Measurements from ENCODE around the gene CNTNAP2. TPM values are rescaled to one million over a fixed set of nuclear protein-coding genes. Genes with fewer than 3 reads are reported as not detected.

The CNTNAP2 gene
- total and polyA plus RNA-seq, 2 of the 8 experiments (the other 6 are each of a cell fraction or from before 2014, with no cell fraction given) = 27.9 to 71.0 TPM

DNA sequence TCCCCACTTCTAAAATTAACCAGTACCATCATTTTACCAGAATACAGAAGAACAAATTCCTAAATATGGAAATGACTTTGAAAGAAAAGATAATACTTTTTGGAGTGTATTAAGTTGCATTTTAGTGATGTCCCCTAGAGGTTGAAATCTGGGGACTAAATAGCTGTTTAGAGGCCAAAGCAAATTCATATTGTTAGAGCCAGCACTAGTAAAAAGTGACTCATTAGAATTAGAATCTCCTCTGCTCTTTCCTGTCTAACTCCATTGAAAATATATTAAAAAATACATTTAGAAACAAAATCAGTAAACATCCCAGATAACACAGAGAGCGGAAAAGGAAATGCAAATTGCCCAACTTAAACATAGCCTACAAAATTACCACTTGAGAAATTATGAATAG, 1284.3 kb downstream of the CNTNAP2 start:
- H4K91ac ChIP-seq (replicated peaks; ENCODE audit: insufficient read length, low read length) = no peak overlapping the region
- no peak overlapping the region for H2BK15ac ChIP-seq (ENCODE audit: low read length)
- H4K8ac ChIP-seq (ENCODE audit: extremely low read depth, insufficient read depth, low read length) = no peak overlapping the region
- no peak overlapping the region for H3K4ac ChIP-seq (replicated peaks; ENCODE audit: insufficient read length, low read depth, low read length)
- DNase-seq (ENCODE audit: low read depth in 1 of 2, low spot score in 2 of 2) (no peak), FAIRE-seq (no peak)
- H3K4me2 ChIP-seq (ENCODE audit: insufficient read depth in 1 of 2, low read depth in 2 of 2, low read length in 2 of 2) = no peak overlapping the region
- H2BK12ac ChIP-seq (ENCODE audit: low read depth, low read length) = no peak overlapping the region
- H2AK5ac ChIP-seq (ENCODE audit: low read depth, low read length) = no peak overlapping the region
- no peak overlapping the region for H3K23ac ChIP-seq (ENCODE audit: insufficient read length)
- no peak overlapping the region for H2BK120ac ChIP-seq (replicated peaks; ENCODE audit: low read depth, low read length)
- no peaks in the 10 kb centered on the region for H3K36me3 ChIP-seq (ENCODE audit: control insufficient read depth in 2 of 4, insufficient read depth in 4 of 4, low read length in 3 of 4)
- H3K4me1 ChIP-seq (replicated peaks in 1 of 4; ENCODE audit: control insufficient read depth in 3 of 4, insufficient read depth in 4 of 4, low read length in 3 of 4) = peaks cover 0 to 3% (median 0%) of the 10 kb centered on the region in 4 experiments; a peak in 1 of 7 replicates
- H3K27me3 ChIP-seq (replicated peaks in 1 of 4; ENCODE audit: control insufficient read depth in 3 of 4, extremely low read depth in 1 of 4, insufficient read depth in 3 of 4, low read length in 3 of 4) = no peaks in the 10 kb centered on the region
- no peaks in the 10 kb centered on the region for H3K23me2 ChIP-seq (ENCODE audit: low read depth, low read length)
- H3K56ac ChIP-seq (replicated peaks; ENCODE audit: insufficient read length, low read depth, low read length) = no peak overlapping the region
- no peaks in the 10 kb centered on the region for H3K79me1 ChIP-seq (ENCODE audit: low read depth, low read length)
- H3K9me3 ChIP-seq (ENCODE audit: insufficient read depth in 2 of 2, low read depth in 1 of 2, low read length in 1 of 2) = no peaks in the 10 kb centered on the region
- ChIA-PET CTCF (ENCODE audit: partially characterized antibody) (no interaction called here), POLR2A (ENCODE audit: partially characterized antibody) (no interaction called here)
- H3K14ac ChIP-seq (ENCODE audit: insufficient read length) = no peak overlapping the region
- H3K79me2 ChIP-seq (ENCODE audit: control insufficient read depth in 1 of 2, insufficient read depth in 2 of 2, low read length in 2 of 2) = no peaks in the 10 kb centered on the region
- no peak overlapping the region for H3K27ac ChIP-seq (ENCODE audit: low read depth, low read length)
- H3K18ac ChIP-seq (ENCODE audit: extremely low read depth, low read length) = no peak overlapping the region
- H3K9ac ChIP-seq (replicated peaks in 1 of 4; ENCODE audit: extremely low read depth in 1 of 4, low read depth in 3 of 4, low read length in 3 of 4) = no peak overlapping the region
- 100% methylated on average over 1 of the region's 1 CpG; no CpG with 5 or more reads in 1 of the 2 experiments for WGBS, 2 experiments (ENCODE audit: extremely low coverage in 1 of 2, insufficient coverage in 1 of 2, insufficient read length in 1 of 2, insufficient replicate concordance in 2 of 2, low coverage in 1 of 2, low lambda C conversion rate in 2 of 2, missing lambda C conversion rate in 1 of 2)
- H4K20me1 ChIP-seq (replicated peaks in 1 of 2; ENCODE audit: control insufficient read depth in 1 of 2, insufficient read depth in 2 of 2, low read length in 2 of 2) = no peaks in the 10 kb centered on the region
- no peak overlapping the region for H2BK20ac ChIP-seq (ENCODE audit: low read length)
- H4K5ac ChIP-seq (ENCODE audit: insufficient read length, low read depth, low read length) = no peak overlapping the region
- H2AFZ ChIP-seq (ENCODE audit: low read length) = no peak overlapping the region
- no peak overlapping the region for H2BK5ac ChIP-seq (ENCODE audit: low read depth, low read length)
- H3K4me3 ChIP-seq (ENCODE audit: extremely low read depth in 1 of 4, insufficient read depth in 2 of 4, low read depth in 3 of 4, low read length in 4 of 4) = no peak overlapping the region
- TF ChIP-seq SP2 (IDR thresholded peaks at IDR 0.05; ENCODE audit: low read length) (no peak), SIX5 (IDR thresholded peaks at IDR 0.05; ENCODE audit: low read depth, low read length) (no peak), RXRA (IDR thresholded peaks at IDR 0.05; ENCODE audit: insufficient read depth, low read depth, low read length) (no peak), TBP (IDR thresholded peaks at IDR 0.05; ENCODE audit: low read depth, low read length) (no peak), KDM5A (IDR thresholded peaks at IDR 0.05; ENCODE audit: low read length) (no peak), HDAC2 (IDR thresholded peaks at IDR 0.05; ENCODE audit: borderline replicate concordance in 1 of 2, low read depth in 2 of 2, low read length in 2 of 2) (no peak), KDM4A (IDR thresholded peaks at IDR 0.05; ENCODE audit: low read depth, low read length, severe bottlenecking) (no peak), EP300 (IDR thresholded peaks at IDR 0.05; ENCODE audit: borderline replicate concordance in 1 of 2, low read depth in 2 of 2, low read length in 2 of 2) (no peak), SP1 (IDR thresholded peaks at IDR 0.05; ENCODE audit: low read depth, low read length) (no peak), POLR2A (IDR thresholded peaks at IDR 0.05; ENCODE audit: control extremely low read depth in 1 of 2, low read depth in 2 of 2, low read length in 2 of 2) (no peak), SP4 (IDR thresholded peaks at IDR 0.05; ENCODE audit: low read length) (no peak), TAF1 (IDR thresholded peaks at IDR 0.05; ENCODE audit: low read depth, low read length) (no peak)
- TF ChIP-seq, protein P1, sequence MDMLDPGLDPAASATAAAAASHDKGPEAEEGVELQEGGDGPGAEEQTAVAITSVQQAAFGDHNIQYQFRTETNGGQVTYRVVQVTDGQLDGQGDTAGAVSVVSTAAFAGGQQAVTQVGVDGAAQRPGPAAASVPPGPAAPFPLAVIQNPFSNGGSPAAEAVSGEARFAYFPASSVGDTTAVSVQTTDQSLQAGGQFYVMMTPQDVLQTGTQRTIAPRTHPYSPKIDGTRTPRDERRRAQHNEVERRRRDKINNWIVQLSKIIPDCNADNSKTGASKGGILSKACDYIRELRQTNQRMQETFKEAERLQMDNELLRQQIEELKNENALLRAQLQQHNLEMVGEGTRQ (IDR thresholded peaks at IDR 0.05; ENCODE audit: low read length) = no peak
- TF ChIP-seq, protein P2, sequence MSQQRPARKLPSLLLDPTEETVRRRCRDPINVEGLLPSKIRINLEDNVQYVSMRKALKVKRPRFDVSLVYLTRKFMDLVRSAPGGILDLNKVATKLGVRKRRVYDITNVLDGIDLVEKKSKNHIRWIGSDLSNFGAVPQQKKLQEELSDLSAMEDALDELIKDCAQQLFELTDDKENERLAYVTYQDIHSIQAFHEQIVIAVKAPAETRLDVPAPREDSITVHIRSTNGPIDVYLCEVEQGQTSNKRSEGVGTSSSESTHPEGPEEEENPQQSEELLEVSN (IDR thresholded peaks at IDR 0.05) = no peak
